Karpas-422 (cell line): ENCODE measurements around the gene GKAP1. TPM values are rescaled to one million over a fixed set of nuclear protein-coding genes. Genes with fewer than 3 reads are reported as not detected.

Experiments used
- DNase-seq: peaks from one replicate; pipeline ENCODE4 v3.0.0-alpha.2; 2015
- H2AFZ ChIP-seq: fragments of 200-600 bp; sonication (generic); 2 replicates; pipeline ENCODE4 v1.6.1; 2014; ENCODE audit warnings: antibody characterized with exemption, low read length, mixed read lengths
- H3K27ac ChIP-seq: fragments of 200-600 bp; sonication (generic); 2 replicates; pipeline ENCODE4 v1.5.1; 2014; ENCODE audit warnings: mild to moderate bottlenecking, low read length, moderate library complexity
- H3K27me3 ChIP-seq: fragments of 200-600 bp; sonication (generic); 2 replicates; pipeline ENCODE4 v1.6.1; 2014; ENCODE audit warnings: low read length, mixed read lengths
- H3K36me3 ChIP-seq: fragments of 200-600 bp; sonication (generic); 2 replicates; pipeline ENCODE4 v1.6.1; 2014; ENCODE audit warnings: low read length, mixed read lengths; ENCODE audit not compliant: insufficient read depth
- H3K4me1 ChIP-seq: fragments of 200-600 bp; sonication (generic); 2 replicates; pipeline ENCODE4 v1.6.1; 2014; ENCODE audit warnings: mild to moderate bottlenecking, low read length, mixed read lengths
- H3K4me2 ChIP-seq: fragments of 200-600 bp; sonication (generic); 2 replicates; pipeline ENCODE4 v1.6.1; 2014; ENCODE audit warnings: low read length, low read depth, mild to moderate bottlenecking; ENCODE audit not compliant: poor library complexity, severe bottlenecking
- H3K4me3 ChIP-seq: fragments of 200-600 bp; sonication (generic); 2 replicates; pipeline ENCODE4 v1.5.1; 2014; ENCODE audit warnings: mild to moderate bottlenecking, antibody characterized with exemption, low read length, mixed read lengths
- H3K79me2 ChIP-seq: fragments of 200-600 bp; sonication (generic); 2 replicates; pipeline ENCODE4 v1.6.1; 2014; ENCODE audit warnings: mild to moderate bottlenecking, low read length, mixed read lengths
- H3K9ac ChIP-seq: fragments of 200-600 bp; sonication (generic); 2 replicates; pipeline ENCODE4 v1.6.0; 2014; ENCODE audit warnings: low read length
- H3K9me2 ChIP-seq: fragments of 200-600 bp; sonication (generic), shearing (Covaris generic); replicated peaks from 2 replicates; pipeline ENCODE4 v1.6.0; 2014; ENCODE audit warnings: mild to moderate bottlenecking, low read length, moderate library complexity; ENCODE audit not compliant: insufficient read depth
- H3K9me3 ChIP-seq: fragments of 300-700, 200-600 bp; sonication (generic); 2 replicates; pipeline ENCODE4 v1.6.1; 2014; ENCODE audit warnings: low read length, mixed read lengths
- H4K20me1 ChIP-seq: fragments of 200-600 bp; sonication (generic); 2 replicates; pipeline ENCODE4 v1.6.1; 2014; ENCODE audit warnings: mild to moderate bottlenecking, antibody characterized with exemption, low read length, low read depth; ENCODE audit not compliant: insufficient read depth
- total RNA-seq: library from RNA; depleted of rRNA; stranded (reverse); fragments of >200 nt; shearing (Covaris generic); gene quantifications from 2 replicates; pipeline ENCODE4 v1.2.3, GENCODE V29; 2014; ENCODE audit warnings: low replicate concordance

Gene GKAP1
- total RNA-seq, 1 experiment from 2014 or later = 13.4 TPM

- H3K9ac ChIP-seq = no peak overlapping the region
- no peaks in the 10 kb centered on the region for H3K79me2 ChIP-seq
- no peaks in the 10 kb centered on the region for H3K36me3 ChIP-seq
- no peaks in the 10 kb centered on the region for H3K27me3 ChIP-seq
- no peak overlapping the region for H3K4me3 ChIP-seq
- no peaks in the 10 kb centered on the region for H4K20me1 ChIP-seq
- H3K9me2 ChIP-seq = no peaks in the 10 kb centered on the region
- peaks cover 5% of the 10 kb centered on the region for H3K9me3 ChIP-seq
- no peak overlapping the region for H3K27ac ChIP-seq
- H2AFZ ChIP-seq = no peak overlapping the region
- no peak for DNase-seq
- no peaks in the 10 kb centered on the region for H3K4me1 ChIP-seq
- no peak overlapping the region for H3K4me2 ChIP-seq
Measured at GRCh38 chr9:83721509-83721908, 96.1 kb downstream of the GKAP1 start.

- Histone ChIP-seq H3K9me2 (no peaks in the 10 kb centered on the region), H3K27me3 (no peaks in the 10 kb centered on the region), H3K4me2 (no peak overlapping the region), H3K4me1 (peaks cover 14% of the 10 kb centered on the region), H3K79me2 (no peaks in the 10 kb centered on the region), H2AFZ (no peak overlapping the region), H3K27ac (no peak overlapping the region), H3K4me3 (no peak overlapping the region), H3K9me3 (no peaks in the 10 kb centered on the region), H4K20me1 (no peaks in the 10 kb centered on the region), H3K9ac (no peak overlapping the region), H3K36me3 (no peaks in the 10 kb centered on the region)
- DNase-seq = no peak
Measured at GRCh38 chr9:83715794-83716193, 101.8 kb downstream of the GKAP1 start.

GRCh38 chr9:83715221-83715620, 102.3 kb downstream of the GKAP1 start:
- Histone ChIP-seq H3K27me3 (no peaks in the 10 kb centered on the region), H3K9me2 (no peaks in the 10 kb centered on the region), H3K36me3 (no peaks in the 10 kb centered on the region)

GRCh38 chr9:83714329-83714728, 103.2 kb downstream of the GKAP1 start:
- no peak overlapping the region for H3K9ac ChIP-seq
- H3K9me3 ChIP-seq = no peaks in the 10 kb centered on the region
- peak overlapping the region; percentile 22; the same call in 1 of the 2 replicates for H2AFZ ChIP-seq
- no peak overlapping the region for H3K27ac ChIP-seq
- H3K79me2 ChIP-seq = no peaks in the 10 kb centered on the region
- no peaks in the 10 kb centered on the region for H3K27me3 ChIP-seq
- no peaks in the 10 kb centered on the region for H3K36me3 ChIP-seq
- H3K4me1 ChIP-seq = peaks cover 14% of the 10 kb centered on the region
- no peaks in the 10 kb centered on the region for H3K9me2 ChIP-seq
- H3K4me2 ChIP-seq = peak overlapping the region; percentile 37
- DNase-seq = peak; percentile 81
- no peaks in the 10 kb centered on the region for H4K20me1 ChIP-seq
- H3K4me3 ChIP-seq = peak overlapping the region; percentile 2; the same call in 1 of the 2 replicates

More at GRCh38 chr9:83715221-83715620, 102.3 kb downstream of the GKAP1 start:
- H3K4me3 ChIP-seq = no peak overlapping the region
- no peak overlapping the region for H3K9ac ChIP-seq
- H3K4me2 ChIP-seq = no peak overlapping the region
- DNase-seq = no peak
- no peak overlapping the region for H3K27ac ChIP-seq
- H3K9me3 ChIP-seq = no peaks in the 10 kb centered on the region
- H2AFZ ChIP-seq = no peak overlapping the region
- H3K79me2 ChIP-seq = no peaks in the 10 kb centered on the region
- no peaks in the 10 kb centered on the region for H4K20me1 ChIP-seq
- H3K4me1 ChIP-seq = peaks cover 14% of the 10 kb centered on the region

GRCh38 chr9:83708515-83709158, 108.9 kb downstream of the GKAP1 start:
- peak overlapping the region; percentile 96 for H3K4me2 ChIP-seq
- peak overlapping the region; percentile 93 for H2AFZ ChIP-seq
- peaks cover 41% of the 10 kb centered on the region for H3K79me2 ChIP-seq
- H3K27me3 ChIP-seq = no peaks in the 10 kb centered on the region
- peaks cover 6% of the 10 kb centered on the region; the same call in 1 of the 2 replicates for H3K36me3 ChIP-seq
- peak; percentile 74 for DNase-seq
- no peak overlapping the region; the same call in 1 of the 2 replicates for H3K27ac ChIP-seq
- H3K4me1 ChIP-seq = peaks cover 33% of the 10 kb centered on the region
- no peaks in the 10 kb centered on the region for H3K9me3 ChIP-seq
- peaks cover 14% of the 10 kb centered on the region; the same call in 1 of the 2 replicates for H4K20me1 ChIP-seq
- peak overlapping the region; percentile 88 for H3K4me3 ChIP-seq
- peak overlapping the region; percentile 94 for H3K9ac ChIP-seq
- H3K9me2 ChIP-seq = no peaks in the 10 kb centered on the region

- Histone ChIP-seq H3K27me3 (no peaks in the 10 kb centered on the region), H3K4me2 (peak within 1 kb of the TSS; percentile 96), H3K9me2 (no peaks in the 10 kb centered on the region), H3K36me3 (peaks cover 6% of the 10 kb centered on the region; the same call in 1 of the 2 replicates), H3K79me2 (peaks cover 48% of the 10 kb centered on the region), H4K20me1 (peaks cover 14% of the 10 kb centered on the region; the same call in 1 of the 2 replicates), H3K9ac (peak within 1 kb of the TSS; percentile 94), H3K27ac (peak within 1 kb of the TSS; percentile 81), H3K4me1 (peaks cover 40% of the 10 kb centered on the region), H3K9me3 (no peaks in the 10 kb centered on the region), H3K4me3 (peak within 1 kb of the TSS; percentile 88), H2AFZ (peak within 1 kb of the TSS; percentile 93)
- peak; percentile 96 for DNase-seq
Measured at GRCh38 chr9:83707768-83708514, 109.6 kb downstream of the GKAP1 start, which contains the start of gene UBQLN1. Gene UBQLN1 (minus strand): TSS chr9:83707958. CDS start chr9:83707679, 279 bp downstream.

- H3K27me3 ChIP-seq = no peaks in the 10 kb centered on the region
- peak overlapping the region; percentile 81 for H3K27ac ChIP-seq
- peaks cover 6% of the 10 kb centered on the region; the same call in 1 of the 2 replicates for H3K36me3 ChIP-seq
- peaks cover 53% of the 10 kb centered on the region for H3K79me2 ChIP-seq
- peak overlapping the region; percentile 93; the same call in 1 of the 2 replicates for H2AFZ ChIP-seq
- H3K4me3 ChIP-seq = peak overlapping the region; percentile 88
- H4K20me1 ChIP-seq = peaks cover 14% of the 10 kb centered on the region; the same call in 1 of the 2 replicates
- H3K9ac ChIP-seq = peak overlapping the region; percentile 94
- H3K9me3 ChIP-seq = no peaks in the 10 kb centered on the region
- DNase-seq = no peak
- H3K4me1 ChIP-seq = peaks cover 45% of the 10 kb centered on the region
- peak overlapping the region; percentile 96 for H3K4me2 ChIP-seq
- H3K9me2 ChIP-seq = no peaks in the 10 kb centered on the region
Measured at GRCh38 chr9:83707518-83707767, 110.1 kb downstream of the GKAP1 start.
